NCI-H146 (cell line): ENCODE data around the gene YEATS2.
"Not testable (repeated sequence)": the region's sequence is repeated elsewhere in the genome, so short reads cannot be mapped to it uniquely, and the experiment has no call there.

Experiments
- DNase-seq: peaks from one replicate; lab custom pipeline; 2025; lab: John Stamatoyannopoulos, UW

YEATS2 gene

GRCh38 chr3:183714622-183715021 is 17.0 kb downstream of the YEATS2 start:
- no peak for DNase-seq

GRCh38 chr3:183718012-183718411 is 20.4 kb downstream of the YEATS2 start:
- no peak for DNase-seq

GRCh38 chr3:183725387-183725786 is 27.8 kb downstream of the YEATS2 start:
- DNase-seq: no peak

GRCh38 chr3:183728204-183728603 is 30.6 kb downstream of the YEATS2 start:
- no peak for DNase-seq

GRCh38 chr3:183730361-183730760 is 32.8 kb downstream of the YEATS2 start:
- DNase-seq: no peak

GRCh38 chr3:183731611-183732010 is 34.0 kb downstream of the YEATS2 start:
- DNase-seq: no peak

- DNase-seq: no peak
These were observed 36.0 kb downstream of the YEATS2 start for GRCh38 chr3:183733553-183733952.

- no peak for DNase-seq
These were observed 37.3 kb downstream of the YEATS2 start for GRCh38 chr3:183734750-183735494.

- DNase-seq: no peak
These were observed 39.5 kb downstream of the YEATS2 start for GRCh38 chr3:183737116-183737515.

GRCh38 chr3:183740154-183740553 is 42.6 kb downstream of the YEATS2 start:
- not testable (repeated sequence) for DNase-seq

- DNase-seq: no peak
These were observed 45.6 kb downstream of the YEATS2 start for GRCh38 chr3:183743231-183743630.

- no peak for DNase-seq
These were observed 47.9 kb downstream of the YEATS2 start for GRCh38 chr3:183745300-183746098.

GRCh38 chr3:183754052-183754451 is 56.5 kb downstream of the YEATS2 start:
- no peak for DNase-seq

GRCh38 chr3:183762304-183762703 is 64.7 kb downstream of the YEATS2 start:
- DNase-seq: no peak

GRCh38 chr3:183764847-183765731 is 67.5 kb downstream of the YEATS2 start:
- DNase-seq: no peak

GRCh38 chr3:183766107-183766506 is 68.5 kb downstream of the YEATS2 start:
- no peak for DNase-seq

- DNase-seq: peak; percentile 77
These were observed 69.4 kb downstream of the YEATS2 start for GRCh38 chr3:183766745-183767606.

- DNase-seq: no peak
These were observed 70.5 kb downstream of the YEATS2 start for GRCh38 chr3:183768114-183768513.

GRCh38 chr3:183769453-183769852 is 71.9 kb downstream of the YEATS2 start:
- DNase-seq: no peak

GRCh38 chr3:183774631-183775030 is 77.0 kb downstream of the YEATS2 start:
- DNase-seq: no peak

- DNase-seq: no peak
These were observed 78.2 kb downstream of the YEATS2 start for GRCh38 chr3:183775781-183776180.
